ENCODE measurements around the gene ASIP.

GRCh38 chr20:34240693-34241615 lies at the start of gene ASIP:
- TF ChIP-seq POLR2AphosphoS5 (IDR thresholded peaks at IDR 0.05; ENCODE audit: low read depth, low read length) (no peak), TAF1 (IDR thresholded peaks at IDR 0.05; ENCODE audit: low read depth, low read length) (no peak), POLR2A (IDR thresholded peaks at IDR 0.05; ENCODE audit: low read depth, low read length) (no peak), PAX5 (IDR thresholded peaks at IDR 0.05; ENCODE audit: insufficient read depth, low read length, severe bottlenecking) (no peak), SPI1 (IDR thresholded peaks at IDR 0.05; ENCODE audit: low read depth, low read length) (no peak)

Measured in GM12891 (cell line).